NCI-H345 treated with DMSO at 0.1 percent for 48 hours (cell line): ENCODE results near the gene SEMA3C.

Experiments used
- DNase-seq: peaks from one replicate; lab custom pipeline; 2025; ENCODE audit not compliant: unreplicated experiment; lab: John Stamatoyannopoulos, UW

The SEMA3C gene

GRCh38 chr7:80827239-80827633 lies 91.6 kb downstream of the SEMA3C start:
- DNase-seq: no peak

- no peak for DNase-seq
These were observed 92.2 kb downstream of the SEMA3C start for GRCh38 chr7:80826520-80827238.

- DNase-seq: no peak
These were observed 93.4 kb downstream of the SEMA3C start for GRCh38 chr7:80825499-80825898.

- DNase-seq: no peak
These were observed 94.6 kb downstream of the SEMA3C start for GRCh38 chr7:80824253-80824652.

- no peak for DNase-seq
These were observed 95.8 kb downstream of the SEMA3C start for GRCh38 chr7:80823057-80823456.

- no peak for DNase-seq
These were observed 97.0 kb downstream of the SEMA3C start for GRCh38 chr7:80821771-80822319.

- DNase-seq: no peak
These were observed 99.3 kb downstream of the SEMA3C start for GRCh38 chr7:80819503-80819902.

- DNase-seq: no peak
These were observed 100.7 kb downstream of the SEMA3C start for GRCh38 chr7:80818181-80818580.

GRCh38 chr7:80816806-80817205 lies 102.0 kb downstream of the SEMA3C start:
- DNase-seq: no peak

- DNase-seq: no peak
These were observed 103.1 kb downstream of the SEMA3C start for GRCh38 chr7:80815733-80816132.

- DNase-seq: no peak
These were observed 109.3 kb downstream of the SEMA3C start for GRCh38 chr7:80809545-80809944.

- DNase-seq: no peak
These were observed 111.5 kb downstream of the SEMA3C start for GRCh38 chr7:80807166-80807900.

GRCh38 chr7:80806663-80807062 lies 112.2 kb downstream of the SEMA3C start:
- no peak for DNase-seq

GRCh38 chr7:80804589-80804988 lies 114.3 kb downstream of the SEMA3C start:
- DNase-seq: no peak

- DNase-seq: no peak
These were observed 116.3 kb downstream of the SEMA3C start for GRCh38 chr7:80802527-80802926.

- no peak for DNase-seq
These were observed 123.9 kb downstream of the SEMA3C start for GRCh38 chr7:80794631-80795573.

GRCh38 chr7:80791509-80791929 lies 127.3 kb downstream of the SEMA3C start:
- no peak for DNase-seq

- DNase-seq: no peak
These were observed 128.0 kb downstream of the SEMA3C start for GRCh38 chr7:80790877-80791276.

GRCh38 chr7:80787721-80788120 lies 131.1 kb downstream of the SEMA3C start:
- no peak for DNase-seq

- DNase-seq: no peak
These were observed 132.8 kb downstream of the SEMA3C start for GRCh38 chr7:80785961-80786536.

- no peak for DNase-seq
These were observed 133.6 kb downstream of the SEMA3C start for GRCh38 chr7:80785276-80785675.
